Loucy (cell line): ENCODE results near the gene GTF3A.

Source experiments
- CTCF ChIP-seq: fragments of 200-600 bp; sonication (generic); conservative IDR thresholded peaks from 2 replicates; pipeline ENCODE4 v1.5.1; 2014; ENCODE audit warnings: mild to moderate bottlenecking, antibody characterized with exemption, low read length
- EZH2phosphoT487 ChIP-seq: fragments of 200-600 bp; IDR thresholded peaks from 2 replicates; pipeline ENCODE4 v1.6.1; 2018; ENCODE audit warnings: antibody characterized with exemption, mild to moderate bottlenecking, moderate library complexity, borderline replicate concordance

GRCh38 chr13:27449081-27449603, 24.7 kb downstream of the GTF3A start:
- TF ChIP-seq CTCF: no peak
- no peak for TF ChIP-seq EZH2phosphoT487
